ENCODE measurements around the gene SPON1. TPM values are rescaled to one million over a fixed set of nuclear protein-coding genes. Genes with fewer than 3 reads are reported as not detected.

SPON1 gene
- total RNA-seq, 2 experiments from 2014 or later: 2.1 to 2.2 TPM

GRCh38 chr11:13955971-13956421, 6.5 kb upstream of the SPON1 start:
- POLR2A ChIA-PET: interaction anchor here (1.3 to 2.0 kb wide), 2 partner anchors 15 to 193 kb away, joined by 5 to 6 read pairs; no protein-coding TSS in a partner anchor

GRCh38 chr11:13956988-13957387, 5.5 kb upstream of the SPON1 start:
- Mint-ChIP-seq H3K4me1 (ENCODE audit: low read depth) (peaks cover under 1% of the 10 kb centered on the region), H3K4me3 (no peak overlapping the region), H3K27ac (no peak overlapping the region), H3K9me3 (no peaks in the 10 kb centered on the region), H3K36me3 (ENCODE audit: low read depth) (no peaks in the 10 kb centered on the region), H3K27me3 (peaks cover 36% of the 10 kb centered on the region)
- TF ChIP-seq CTCF (IDR thresholded peaks at IDR 0.05): no peak
- DNase-seq (no peak), ATAC-seq (ENCODE audit: poor library complexity) (no peak)
- POLR2A ChIA-PET: interaction anchor here (0.7 to 1.3 kb wide), 3 partner anchors 96 to 292 kb away, joined by 3 to 5 read pairs (median 4); no protein-coding TSS in a partner anchor
- H3K27ac ChIP-seq (ENCODE audit: low read depth in 1 of 2, low read length in 2 of 2): no peak overlapping the region
- CTCF ChIA-PET: interaction anchor here (0.8 to 4.4 kb wide), 3 partner anchors 9 to 192 kb away, joined by 3 to 31 read pairs (median 3); no protein-coding TSS in a partner anchor
- no peak overlapping the region for H3K4me3 ChIP-seq (ENCODE audit: low read length)
- no peaks in the 10 kb centered on the region for H3K9me3 ChIP-seq (ENCODE audit: control insufficient read depth in 1 of 2, insufficient read depth in 1 of 2, low read length in 2 of 2)
- intact Hi-C loops (cut with DNase I, micrococcal nuclease): loop anchor here (1.0 to 10.0 kb wide), 7 partner anchors 95 to 498 kb away; no protein-coding TSS in a partner anchor
- H3K27me3 ChIP-seq (ENCODE audit: control insufficient read depth in 1 of 2, insufficient read depth in 2 of 2, low read length in 2 of 2): peaks cover 10 to 11% of the 10 kb centered on the region in 2 experiments
- H3K36me3 ChIP-seq (ENCODE audit: insufficient read depth, low read length): no peaks in the 10 kb centered on the region
- H3K4me1 ChIP-seq (ENCODE audit: insufficient read depth, low read length): peaks cover 10% of the 10 kb centered on the region

More at GRCh38 chr11:13955971-13956421, 6.5 kb upstream of the SPON1 start:
- intact Hi-C loops (cut with DNase I, micrococcal nuclease): loop anchor here (1.0 to 10.0 kb wide), 7 partner anchors 94 to 499 kb away; no protein-coding TSS in a partner anchor
- Mint-ChIP-seq H3K4me3 (no peak overlapping the region), H3K36me3 (ENCODE audit: low read depth) (no peaks in the 10 kb centered on the region), H3K9me3 (no peaks in the 10 kb centered on the region), H3K4me1 (ENCODE audit: low read depth) (no peaks in the 10 kb centered on the region), H3K27me3 (peaks cover 26% of the 10 kb centered on the region), H3K27ac (no peak overlapping the region)
- no peak overlapping the region for H3K27ac ChIP-seq (ENCODE audit: low read depth in 1 of 2, low read length in 2 of 2)
- TF ChIP-seq CTCF (IDR thresholded peaks at IDR 0.05): peak; percentile 86
- H3K4me3 ChIP-seq (ENCODE audit: low read length): no peak overlapping the region
- CTCF ChIA-PET: interaction anchor here (0.8 to 4.4 kb wide), 2 partner anchors 119 to 193 kb away, joined by 3 to 31 read pairs; no protein-coding TSS in a partner anchor
- no peaks in the 10 kb centered on the region for H3K36me3 ChIP-seq (ENCODE audit: insufficient read depth, low read length)
- peak; percentile 32 to 89 (median 52) for DNase-seq
- ATAC-seq (ENCODE audit: poor library complexity): peak; percentile 77
- peaks cover 10% of the 10 kb centered on the region for H3K4me1 ChIP-seq (ENCODE audit: insufficient read depth, low read length)
- no peaks in the 10 kb centered on the region for H3K9me3 ChIP-seq (ENCODE audit: control insufficient read depth in 1 of 2, insufficient read depth in 1 of 2, low read length in 2 of 2)
- H3K27me3 ChIP-seq (ENCODE audit: control insufficient read depth in 1 of 2, insufficient read depth in 2 of 2, low read length in 2 of 2): peaks cover 3 to 4% of the 10 kb centered on the region in 2 experiments

GRCh38 chr11:13958641-13959400, 3.7 kb upstream of the SPON1 start:
- no peak for TF ChIP-seq CTCF (IDR thresholded peaks at IDR 0.05)
- ChIA-PET POLR2A (no interaction called here), CTCF (no interaction called here)
- ATAC-seq (ENCODE audit: poor library complexity) (no peak), DNase-seq (no peak)
- Mint-ChIP-seq H3K36me3 (ENCODE audit: low read depth) (no peaks in the 10 kb centered on the region), H3K27me3 (peaks cover 45% of the 10 kb centered on the region), H3K4me1 (ENCODE audit: low read depth) (peaks cover 9% of the 10 kb centered on the region), H3K27ac (no peak overlapping the region), H3K4me3 (no peak overlapping the region), H3K9me3 (no peaks in the 10 kb centered on the region)
- Histone ChIP-seq H3K4me3 (ENCODE audit: low read length) (no peak overlapping the region), H3K27ac (ENCODE audit: low read depth in 1 of 2, low read length in 2 of 2) (no peak overlapping the region), H3K9me3 (ENCODE audit: control insufficient read depth in 1 of 2, insufficient read depth in 1 of 2, low read length in 2 of 2) (peaks cover 0 to 3% of the 10 kb centered on the region in 2 experiments), H3K27me3 (ENCODE audit: control insufficient read depth in 1 of 2, insufficient read depth in 2 of 2, low read length in 2 of 2) (peaks cover 23 to 27% of the 10 kb centered on the region in 2 experiments), H3K4me1 (ENCODE audit: insufficient read depth, low read length) (peaks cover 27% of the 10 kb centered on the region), H3K36me3 (ENCODE audit: insufficient read depth, low read length) (no peaks in the 10 kb centered on the region)
- intact Hi-C loops (cut with DNase I, micrococcal nuclease): loop anchor here (1.0 to 10.0 kb wide), 4 partner anchors 97 to 496 kb away; no protein-coding TSS in a partner anchor
